ENCODE measurements around the gene CD300LG.
A peak's percentile ranks its signal among the peaks of the same experiment; 100 is the strongest.

Gene CD300LG

GRCh38 chr17:43897831-43898230 lies 50.9 kb downstream of the CD300LG start:
- Histone ChIP-seq H3K4me3 (ENCODE audit: low read depth, low read length) (no peak overlapping the region), H3K36me3 (replicated peaks) (no peaks in the 10 kb centered on the region), H3K27ac (no peak overlapping the region), H3K27me3 (replicated peaks) (no peaks in the 10 kb centered on the region)
- in situ Hi-C loops (cut with HindIII; ENCODE audit: low pct_ligation_motif_present, low sequenced_read_pairs): no loop called here
- no peak for TF ChIP-seq CTCF (IDR thresholded peaks at IDR 0.05; ENCODE audit: low read depth, low read length, missing control alignments)
- DNase-seq: no peak

- in situ Hi-C loops (cut with HindIII; ENCODE audit: low pct_ligation_motif_present, low sequenced_read_pairs): no loop called here
- Histone ChIP-seq H3K27ac (no peak overlapping the region), H3K27me3 (replicated peaks) (no peaks in the 10 kb centered on the region), H3K36me3 (replicated peaks) (no peaks in the 10 kb centered on the region), H3K4me3 (ENCODE audit: low read depth, low read length) (no peak overlapping the region)
- no peak for TF ChIP-seq CTCF (IDR thresholded peaks at IDR 0.05; ENCODE audit: low read depth, low read length, missing control alignments)
- DNase-seq: no peak
These were observed 51.5 kb downstream of the CD300LG start for GRCh38 chr17:43898446-43898845.

- TF ChIP-seq CTCF (IDR thresholded peaks at IDR 0.05; ENCODE audit: low read depth, low read length, missing control alignments): no peak
- in situ Hi-C loops (cut with HindIII; ENCODE audit: low pct_ligation_motif_present, low sequenced_read_pairs): no loop called here
- H3K4me3 ChIP-seq (ENCODE audit: low read depth, low read length): peak overlapping the region; percentile 48
- peak; percentile 75 for DNase-seq
- no peak overlapping the region for H3K27ac ChIP-seq
- no peaks in the 10 kb centered on the region for H3K36me3 ChIP-seq (replicated peaks)
- H3K27me3 ChIP-seq (replicated peaks): no peaks in the 10 kb centered on the region
These were observed 53.3 kb downstream of the CD300LG start for GRCh38 chr17:43900183-43900857.

GRCh38 chr17:43900858-43901754 lies 54.1 kb downstream of the CD300LG start:
- DNase-seq: no peak

GRCh38 chr17:43901861-43902589 lies 55.0 kb downstream of the CD300LG start:
- no peak overlapping the region for H3K4me3 ChIP-seq (ENCODE audit: low read depth, low read length)
- no peaks in the 10 kb centered on the region for H3K36me3 ChIP-seq (replicated peaks)
- no peak overlapping the region for H3K27ac ChIP-seq
- H3K27me3 ChIP-seq (replicated peaks): peaks cover 11% of the 10 kb centered on the region
- no peak for TF ChIP-seq CTCF (IDR thresholded peaks at IDR 0.05; ENCODE audit: low read depth, low read length, missing control alignments)
- DNase-seq: no peak
- in situ Hi-C loops (cut with HindIII; ENCODE audit: low pct_ligation_motif_present, low sequenced_read_pairs): no loop called here

More at GRCh38 chr17:43900858-43901754, 54.1 kb downstream of the CD300LG start:
- Histone ChIP-seq H3K36me3 (replicated peaks) (no peaks in the 10 kb centered on the region), H3K4me3 (ENCODE audit: low read depth, low read length) (peak overlapping the region; percentile 48), H3K27me3 (replicated peaks) (peaks cover 4% of the 10 kb centered on the region), H3K27ac (no peak overlapping the region)
- in situ Hi-C loops (cut with HindIII; ENCODE audit: low pct_ligation_motif_present, low sequenced_read_pairs): no loop called here
- no peak for TF ChIP-seq CTCF (IDR thresholded peaks at IDR 0.05; ENCODE audit: low read depth, low read length, missing control alignments)
